GM12878 (cell line): ENCODE data around the gene ADD1. TPM values are rescaled to one million over a fixed set of nuclear protein-coding genes. Genes with fewer than 3 reads are reported as not detected.

Source experiments
- ATAC-seq: fragments of 200-7000 bp; cut with Tn5 transposase; 3 replicates; pipeline ENCODE4 v1.9.1; 2020; ENCODE audit warnings: mild to moderate bottlenecking, moderate library complexity
- BruUV-seq: library from RNA; stranded (reverse); fragments of 400-500 nt; replicated peaks from 2 replicates; lab custom pipeline; 2021; lab: Mats Ljungman, UMichigan
- CTCF ChIA-PET: fragments of 300-600 bp; sonication (Branson Sonifier 250); formaldehyde crosslinking; extraction: SDS; loops from one replicate; lab custom pipeline; 2021; ENCODE audit warnings: inconsistent platforms; lab: Yijun Ruan, JAX
- POLR2A ChIA-PET: fragments of 350-600 bp; formaldehyde crosslinking; extraction: SDS; loops from one replicate; lab custom pipeline; 2021; ENCODE audit warnings: inconsistent platforms; lab: Charles Lee
- RAD21 ChIA-PET: fragments of 300-600 bp; sonication (Branson Sonifier 250); formaldehyde crosslinking; loops from one replicate; lab custom pipeline; 2023; ENCODE audit warnings: antibody characterized with exemption; ENCODE audit not compliant: unreplicated experiment; lab: Charles Lee
- SMC1A ChIA-PET: fragments of 300-600 bp; sonication (Branson Sonifier 250); formaldehyde crosslinking; loops from one replicate; lab custom pipeline; 2023; ENCODE audit not compliant: unreplicated experiment, uncharacterized antibody; lab: Charles Lee
- DNase-seq: peaks from one replicate; pipeline ENCODE4 v3.0.0-alpha.2; 2011; ENCODE audit warnings: low read depth, low spot score
- FAIRE-seq: peaks from 3 replicates; lab custom pipeline; 2011; peaks lifted over from hg19 to GRCh38; lab: Jason Lieb, UNC
- H2AFZ ChIP-seq: 2 replicates; pipeline ENCODE4 v1.6.0; 2011; ENCODE audit warnings: low read depth, low read length, control low read depth; ENCODE audit not compliant: control insufficient read depth
- H3K27ac ChIP-seq: 2 replicates; pipeline ENCODE4 v1.5.1; 2011; ENCODE audit warnings: control low read depth; ENCODE audit not compliant: control insufficient read depth, insufficient read depth
- H3K27me3 ChIP-seq, 2 experiments: replicated peaks in 1 of 2; 2 replicates each; pipeline versions ENCODE4 v1.6.0 to v1.6.1; 2011; ENCODE audit warnings: low read length in 1 of 2; ENCODE audit not compliant: control insufficient read depth in 2 of 2, insufficient read depth in 2 of 2
- H3K36me3 ChIP-seq, 2 experiments: 2 replicates each; pipeline ENCODE4 v1.5.1; 2011; ENCODE audit warnings: low read length in 1 of 2; ENCODE audit not compliant: control insufficient read depth in 2 of 2, insufficient read depth in 2 of 2
- H3K4me1 ChIP-seq: 2 replicates; pipeline ENCODE4 v1.6.1; 2011; ENCODE audit warnings: mild to moderate bottlenecking, low read length, moderate library complexity, mixed read lengths; ENCODE audit not compliant: control insufficient read depth, insufficient read depth
- H3K4me2 ChIP-seq: 2 replicates; pipeline ENCODE4 v1.6.0; 2011; ENCODE audit warnings: control low read depth; ENCODE audit not compliant: control insufficient read depth, insufficient read depth
- H3K4me3 ChIP-seq: fragments of 200-600 bp; sonication (generic); 2 replicates; pipeline ENCODE4 v1.5.1; 2016
- H3K79me2 ChIP-seq: 2 replicates; pipeline ENCODE4 v1.6.0; 2011; ENCODE audit warnings: low read length; ENCODE audit not compliant: control insufficient read depth, insufficient read depth
- H3K9ac ChIP-seq: 2 replicates; pipeline ENCODE4 v1.8.0; 2011; ENCODE audit warnings: low read length, control low read depth, mixed read lengths; ENCODE audit not compliant: control insufficient read depth, insufficient read depth
- H3K9me3 ChIP-seq: replicated peaks from 3 replicates; pipeline ENCODE4 v1.5.1; 2011; ENCODE audit warnings: mild to moderate bottlenecking, low read length; ENCODE audit not compliant: control insufficient read depth, insufficient read depth
- H4K20me1 ChIP-seq: 2 replicates; pipeline ENCODE4 v1.6.0; 2011; ENCODE audit not compliant: control insufficient read depth, insufficient read depth
- CHD4 ChIP-seq: fragments of 200-600 bp; sonication (generic); IDR thresholded peaks from 2 replicates; pipeline ENCODE4 v1.6.1; 2016; ENCODE audit warnings: mild to moderate bottlenecking
- HSF1 ChIP-seq: fragments of 150-350 bp; IDR thresholded peaks from 2 replicates; pipeline ENCODE4 v1.6.1; 2014; ENCODE audit warnings: mild to moderate bottlenecking, low read depth, low read length
- MAX ChIP-seq: IDR thresholded peaks from 2 replicates; pipeline ENCODE4 v1.6.1; 2012; ENCODE audit warnings: low read depth, low read length, improper control_type of control experiment
- MTA3 ChIP-seq: IDR thresholded peaks from 2 replicates; pipeline ENCODE4 v1.6.1; 2012; ENCODE audit warnings: low read length, inconsistent platforms, borderline replicate concordance
- NFIC ChIP-seq: IDR thresholded peaks from 2 replicates; pipeline ENCODE4 v1.6.1; 2012; ENCODE audit warnings: low read depth, mild to moderate bottlenecking, inconsistent platforms, low read length, moderate library complexity
- NFYA ChIP-seq: IDR thresholded peaks from 2 replicates; pipeline ENCODE4 v1.6.1; 2011; ENCODE audit warnings: low read depth, mild to moderate bottlenecking, low read length, improper control_type of control experiment, borderline replicate concordance
- RELA ChIP-seq: fragments of 450-650 bp; IDR thresholded peaks from 2 replicates; pipeline ENCODE4 v1.8.0; 2014; ENCODE audit warnings: borderline replicate concordance; ENCODE audit not compliant: partially characterized antibody
- SKIL ChIP-seq: fragments of 450-650 bp; IDR thresholded peaks from 2 replicates; pipeline ENCODE4 v1.6.1; 2017; ENCODE audit warnings: mild to moderate bottlenecking, low read depth, inconsistent platforms; ENCODE audit not compliant: poor library complexity, severe bottlenecking
- SMAD5 ChIP-seq: IDR thresholded peaks from 2 replicates; pipeline ENCODE4 v1.6.1; 2016; ENCODE audit warnings: antibody characterized with exemption, low read depth
- SMARCA5 ChIP-seq: fragments of 450-650 bp; IDR thresholded peaks from 2 replicates; pipeline ENCODE4 v1.6.1; 2017; ENCODE audit warnings: mild to moderate bottlenecking
- STAT3 ChIP-seq: IDR thresholded peaks from 2 replicates; pipeline ENCODE4 v1.6.1; 2011; ENCODE audit warnings: low read depth, low read length, improper control_type of control experiment
- ZBTB11 ChIP-seq: fragments of 450-650 bp; formaldehyde crosslinking; IDR thresholded peaks from 2 replicates; pipeline ENCODE4 v1.5.0; 2022; ENCODE audit warnings: mild to moderate bottlenecking, missing genetic modification characterization
- ZBTB33 ChIP-seq: fragments of 450-650 bp; IDR thresholded peaks from 2 replicates; pipeline ENCODE4 v1.6.1; 2017; ENCODE audit warnings: mild to moderate bottlenecking
- ZSCAN29 ChIP-seq: fragments of 450-650 bp; IDR thresholded peaks from 2 replicates; pipeline ENCODE4 v1.6.1; 2017; ENCODE audit warnings: mild to moderate bottlenecking, moderate library complexity
- WGBS: methylation state at CpG from one replicate; pipeline ENCODE4 v1.1.6; 2016; ENCODE audit warnings: low lambda C conversion rate; ENCODE audit not compliant: insufficient replicate concordance, insufficient coverage; ENCODE audit errors: missing lambda C conversion rate; 5-methylcytosine and 5-hydroxymethylcytosine counted together
- in situ Hi-C: fragments of 300-500 bp; cut with MboI; formaldehyde crosslinking; loops from 9 replicates; pipeline ENCODE4 v1.14.3; 2018; ENCODE audit warnings: mixed read lengths
- intact Hi-C: fragments of 100-400 bp; cut with micrococcal nuclease; formaldehyde crosslinking; loops from one replicate; pipeline ENCODE4 v1.14.2; 2022; ENCODE audit not compliant: unreplicated experiment
- polyA plus RNA-seq, 11 experiments: library from polyadenylated mRNA; depleted of rRNA in 4 of 11; unstranded in 6 of 11; stranded (reverse) in 5 of 11; fragments of >200 nt; fragmentation: Nextera tagmentation in 4 of 11; fragmentation: Illumina TruSeq in 1 of 11; extraction: Ambion mirVana in 4 of 11; extraction: Trizol in 1 of 11; gene quantifications; 1 replicate in 1 of 11; 2 replicates in 10 of 11; pipeline versions ENCODE4 v1.2.1 to v1.2.3, GENCODE V29; 2011 to 2016; ENCODE audit warnings: inconsistent platforms in 2 of 11, missing spikeins in 2 of 11, low read depth in 1 of 11
- total RNA-seq, 4 experiments: library from RNA; depleted of rRNA in 3 of 4; stranded (reverse); fragments of >200 nt in 3 of 4; fragmentation: Illumina TruSeq in 1 of 4; extraction: Trizol in 1 of 4; gene quantifications; 2 replicates each; pipeline versions ENCODE4 v1.2.1 to v1.2.3, GENCODE V29; 2013 to 2021

Gene ADD1
- total and polyA plus RNA-seq, 10 of the 15 experiments (the other 5 are each of a cell fraction or from before 2014, with no cell fraction given): 21.6 to 182 (median 105) TPM

- SMC1A ChIA-PET: interaction anchor here (0.8 to 1.7 kb wide), 6 partner anchors 11 to 110 kb away, joined by 3 to 10 read pairs (median 4); no protein-coding TSS in a partner anchor
- peaks cover 38% of the 10 kb centered on the region for H3K79me2 ChIP-seq
- TF ChIP-seq RELA (no peak), ZBTB33 (no peak), MTA3 (no peak), ZBTB11 (no peak), ZSCAN29 (no peak), SMARCA5 (no peak), NFYA (no peak), SMAD5 (no peak), HSF1 (no peak), MAX (no peak), CHD4 (no peak), NFIC (no peak), STAT3 (no peak), SKIL (no peak)
Measured at GRCh38 chr4:2867758-2868491, 24.3 kb downstream of the ADD1 start.

More at GRCh38 chr4:2867758-2868491, 24.3 kb downstream of the ADD1 start:
- Histone ChIP-seq H3K27ac (no peak overlapping the region), H3K4me1 (peaks cover under 1% of the 10 kb centered on the region; the same call in 1 of the 2 replicates), H3K9me3 (no peaks in the 10 kb centered on the region), H3K4me2 (no peak overlapping the region), H3K9ac (no peak overlapping the region), H3K36me3 (peaks cover 0 to 3% of the 10 kb centered on the region in 2 experiments; a peak in 1 of 4 replicates), H2AFZ (no peak overlapping the region), H4K20me1 (no peaks in the 10 kb centered on the region), H3K4me3 (no peak overlapping the region), H3K27me3 (no peaks in the 10 kb centered on the region)
- ATAC-seq (no peak), DNase-seq (no peak), FAIRE-seq (no peak)
- BruUV-seq: no TSS peak
- intact Hi-C loops: no loop called here
- CTCF ChIA-PET: interaction anchor here (1.0 to 1.6 kb wide), 3 partner anchors 29 to 103 kb away, joined by 3 to 4 read pairs (median 3); no protein-coding TSS in a partner anchor
- 96% methylated on average over 10 of the region's 10 CpGs for WGBS
- in situ Hi-C loops: no loop called here
- RAD21 ChIA-PET: no interaction called here
- POLR2A ChIA-PET: interaction anchor here (2.0 kb wide), 1 partner anchor 12 kb away, joined by 6 read pairs; no protein-coding TSS in a partner anchor
